GM21723 (cell line): ENCODE results near the gene TMBIM6.
A peak's percentile ranks its signal among the peaks of the same experiment; 100 is the strongest.

Source experiments
- ATAC-seq: cut with Tn5 transposase; IDR thresholded peaks from one replicate; pipeline ENCODE4 v1.9.1; 2021; ENCODE audit warnings: mild to moderate bottlenecking, moderate library complexity; ENCODE audit not compliant: unreplicated experiment

Gene TMBIM6

DNA sequence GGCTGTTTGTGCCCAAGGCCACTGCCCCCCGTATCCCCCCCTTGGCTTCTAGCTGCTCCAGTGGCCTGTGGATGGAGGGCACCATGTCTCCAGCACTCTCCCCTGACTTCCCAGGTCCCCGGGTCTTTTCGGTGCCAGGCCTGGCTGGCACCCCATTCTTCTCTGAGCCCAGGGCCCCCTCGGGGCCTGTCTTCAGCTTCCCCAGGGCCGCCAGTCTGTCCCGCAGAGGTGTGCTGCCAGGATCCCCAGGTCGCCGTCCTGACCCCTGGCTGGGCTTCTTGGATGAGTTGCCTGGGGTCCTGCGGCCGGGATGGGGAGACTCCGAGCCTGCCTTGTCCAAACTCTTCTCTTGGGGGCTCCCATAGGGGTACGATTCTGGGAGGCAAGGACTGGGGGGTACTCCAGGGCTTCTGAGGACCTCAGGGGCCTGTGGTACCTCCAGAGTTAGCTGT is 54.3 kb downstream of the TMBIM6 start:
- ATAC-seq: no peak

DNA sequence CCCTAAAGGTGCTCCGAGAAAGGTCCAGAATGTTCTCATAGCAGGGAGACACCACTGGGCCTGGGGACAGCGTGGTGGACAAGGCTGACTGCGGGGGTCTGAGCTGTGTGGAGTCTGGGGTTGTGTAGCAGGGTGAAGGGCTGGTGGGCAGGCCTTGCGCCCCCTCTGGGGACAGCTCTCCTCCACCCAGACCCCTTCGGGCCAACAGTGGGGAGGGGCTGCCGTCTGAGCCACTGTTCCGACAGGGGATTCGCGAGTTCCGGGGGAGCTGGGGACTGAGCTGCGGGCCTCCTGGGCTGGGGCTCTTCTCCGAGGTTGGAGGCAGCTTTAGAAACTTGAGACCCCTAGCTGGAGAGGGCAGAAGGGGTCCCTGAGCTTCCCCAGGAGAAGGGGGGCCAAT is 54.8 kb downstream of the TMBIM6 start:
- no peak for ATAC-seq

DNA sequence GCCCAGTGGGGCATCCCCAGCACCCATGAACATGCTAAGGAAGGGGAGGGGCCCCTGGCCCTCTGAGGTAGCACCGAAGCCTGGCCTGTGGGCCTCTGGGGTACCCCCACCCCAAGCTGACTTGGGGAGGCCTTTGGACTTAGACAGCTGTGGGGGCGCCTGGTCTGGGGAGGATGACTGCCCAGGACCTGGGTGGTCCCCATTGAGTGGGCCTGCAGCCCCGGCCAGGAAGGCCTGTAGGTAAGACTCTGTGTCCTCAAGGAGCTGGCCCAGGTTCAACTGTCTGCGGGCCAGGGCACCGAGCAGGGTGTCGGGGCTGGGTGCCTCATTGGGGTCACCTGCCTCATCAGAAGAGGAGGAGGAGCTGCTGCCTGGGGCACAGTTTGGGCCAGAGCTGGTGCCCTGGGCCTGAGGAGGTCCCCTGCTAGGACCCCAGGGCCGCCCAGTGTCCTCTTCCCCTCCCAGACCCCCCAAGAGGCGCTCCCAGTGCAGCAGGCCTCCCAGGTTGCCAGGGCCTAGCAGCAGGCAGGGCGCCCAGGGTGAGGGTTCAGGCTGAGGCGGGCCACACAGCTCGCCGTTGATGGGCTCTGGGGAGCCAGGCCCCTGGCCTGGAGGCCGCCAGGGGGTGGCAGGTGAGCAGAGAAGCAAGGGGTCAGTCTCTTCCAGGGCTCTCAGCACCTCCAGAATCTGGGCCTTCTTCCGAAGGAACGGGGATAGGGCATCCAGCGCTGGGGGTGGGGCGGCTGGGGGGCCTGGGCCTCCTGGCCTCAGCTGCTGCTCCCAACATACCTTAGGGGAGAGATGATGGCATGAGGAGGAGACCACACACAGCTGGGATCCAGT is 55.5 kb downstream of the TMBIM6 start:
- no peak for ATAC-seq

DNA sequence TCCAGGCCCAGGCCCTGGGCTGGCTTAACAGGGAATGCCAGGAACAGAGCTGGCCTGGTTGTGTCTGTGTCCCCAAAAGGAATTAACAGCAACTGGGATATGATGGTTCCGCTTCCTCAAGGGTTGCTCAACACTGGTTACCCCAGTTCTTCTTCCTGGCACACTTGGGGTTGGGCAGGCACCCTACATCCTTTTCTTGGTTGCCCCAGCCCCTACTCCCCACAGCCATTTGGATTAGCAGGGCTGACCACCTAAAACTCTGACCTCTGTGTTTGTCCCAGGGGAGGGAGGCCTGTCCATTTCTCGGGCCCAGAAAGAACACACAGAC is 56.1 kb downstream of the TMBIM6 start:
- no peak for ATAC-seq

DNA sequence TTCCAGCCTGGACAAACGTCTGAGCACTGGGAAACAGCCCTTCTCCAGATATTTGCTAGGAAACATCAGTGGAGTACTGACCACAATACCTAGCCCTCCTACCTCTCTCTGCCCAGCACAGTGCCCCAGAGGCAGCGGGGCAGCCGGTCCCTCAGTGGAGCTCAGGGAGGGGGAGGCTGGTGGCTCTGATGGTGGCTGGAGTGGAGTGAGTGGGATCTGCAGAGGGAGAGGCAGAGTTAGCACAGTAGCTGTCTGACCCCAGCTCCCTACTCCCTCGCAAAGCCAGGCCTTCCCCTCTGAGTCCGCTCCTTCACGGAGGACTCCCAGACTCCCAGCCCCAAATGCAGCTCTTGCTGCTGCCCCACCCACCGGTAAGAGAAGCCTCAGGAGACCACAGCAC is 56.9 kb downstream of the TMBIM6 start:
- ATAC-seq: no peak

DNA sequence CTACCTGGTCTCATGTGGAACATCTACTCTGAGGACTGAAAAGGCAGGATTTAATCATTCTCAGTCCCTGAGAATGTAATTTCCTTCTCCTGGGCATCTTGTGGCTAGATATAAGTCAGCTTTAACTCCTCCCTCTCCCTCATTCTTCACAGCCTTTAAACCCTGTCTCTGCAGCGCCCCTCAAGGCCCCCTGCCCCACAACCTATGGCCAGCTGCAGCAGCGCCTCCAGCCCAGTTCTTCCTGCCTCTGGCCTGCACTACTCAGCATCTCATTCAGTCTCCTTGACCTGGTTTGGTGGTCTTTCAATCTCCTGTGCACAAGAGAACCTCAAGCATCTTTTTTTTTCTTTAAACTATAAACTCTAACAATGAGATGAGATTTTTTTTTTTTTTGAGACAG is 57.6 kb downstream of the TMBIM6 start:
- ATAC-seq: no peak

DNA sequence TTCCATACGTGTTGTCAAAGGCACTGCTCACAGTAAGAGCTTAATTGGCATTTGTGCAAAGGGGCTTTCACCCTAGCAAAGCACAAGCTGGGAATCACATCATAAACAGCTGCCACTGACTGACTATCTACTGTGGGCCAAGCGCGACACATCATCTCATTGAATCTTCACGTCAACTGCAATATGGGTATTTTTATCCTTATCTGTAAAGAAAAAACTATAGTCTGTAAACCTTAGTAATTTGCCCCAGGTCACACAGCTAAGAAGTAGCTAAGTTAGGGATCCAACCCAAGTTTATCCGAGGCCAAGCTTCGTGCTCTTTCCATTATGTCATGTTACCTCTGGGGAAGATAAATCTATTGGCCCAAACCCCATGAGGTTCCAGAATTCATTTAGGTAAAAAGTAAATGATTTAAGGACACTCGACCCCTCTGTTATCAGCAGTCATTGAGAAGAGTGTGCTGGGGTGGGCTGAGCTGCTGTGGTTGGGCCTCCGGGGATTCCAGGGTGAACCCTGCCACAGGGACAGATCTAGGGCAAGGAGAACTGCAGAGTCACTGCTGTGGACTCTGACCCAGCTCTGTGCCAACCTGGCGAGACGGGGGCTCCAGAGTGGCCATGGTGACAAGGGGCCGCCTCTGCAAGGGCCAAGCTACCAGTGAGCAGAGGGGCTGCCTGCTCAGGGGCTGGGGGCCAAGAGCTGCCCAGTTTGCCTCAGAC is 59.2 kb downstream of the TMBIM6 start:
- ATAC-seq: no peak

DNA sequence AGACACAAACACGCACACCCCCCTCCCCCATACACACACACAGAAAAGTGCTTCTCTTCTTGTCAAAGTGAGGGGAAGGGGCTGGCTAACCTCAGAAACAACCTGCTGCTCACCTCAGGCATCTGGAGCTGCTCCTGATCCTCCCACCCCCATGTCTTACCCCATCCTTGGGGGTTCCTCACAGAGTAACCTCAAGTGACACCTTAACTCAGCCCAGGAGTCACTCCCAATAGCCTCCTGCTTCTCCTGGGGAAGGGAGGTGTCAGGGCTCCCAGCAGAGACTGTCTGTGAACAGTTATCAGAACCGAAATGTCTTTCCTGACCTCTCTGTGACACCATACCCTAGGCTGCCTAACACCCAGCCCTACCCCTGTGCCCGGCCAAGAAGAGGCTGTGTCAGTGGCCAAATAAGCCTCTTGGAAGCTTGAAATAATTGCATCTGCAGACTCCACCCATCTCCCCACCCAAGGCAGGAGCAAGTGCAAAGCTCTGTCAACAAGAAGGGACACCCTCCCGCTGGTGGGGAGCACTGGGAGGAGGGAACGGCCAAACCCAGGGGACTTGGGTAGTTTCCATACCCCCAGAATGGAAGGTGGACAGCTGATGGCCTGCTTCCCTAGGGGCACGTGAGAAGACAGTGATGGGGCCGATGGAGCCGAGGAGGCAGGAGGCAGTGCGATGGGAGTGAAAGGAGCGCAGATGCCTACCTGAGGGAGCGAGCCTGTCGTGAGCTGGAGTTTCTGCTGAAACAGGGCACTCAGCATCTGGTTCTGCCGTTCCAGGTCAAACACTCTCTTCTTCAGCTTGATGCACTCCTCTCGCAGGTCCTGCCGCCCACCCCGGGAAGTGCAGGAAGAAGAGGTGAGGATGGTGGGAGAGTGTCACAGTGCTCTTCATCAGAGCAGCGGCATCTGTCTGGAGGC is 60.0 kb downstream of the TMBIM6 start:
- ATAC-seq: no peak

DNA sequence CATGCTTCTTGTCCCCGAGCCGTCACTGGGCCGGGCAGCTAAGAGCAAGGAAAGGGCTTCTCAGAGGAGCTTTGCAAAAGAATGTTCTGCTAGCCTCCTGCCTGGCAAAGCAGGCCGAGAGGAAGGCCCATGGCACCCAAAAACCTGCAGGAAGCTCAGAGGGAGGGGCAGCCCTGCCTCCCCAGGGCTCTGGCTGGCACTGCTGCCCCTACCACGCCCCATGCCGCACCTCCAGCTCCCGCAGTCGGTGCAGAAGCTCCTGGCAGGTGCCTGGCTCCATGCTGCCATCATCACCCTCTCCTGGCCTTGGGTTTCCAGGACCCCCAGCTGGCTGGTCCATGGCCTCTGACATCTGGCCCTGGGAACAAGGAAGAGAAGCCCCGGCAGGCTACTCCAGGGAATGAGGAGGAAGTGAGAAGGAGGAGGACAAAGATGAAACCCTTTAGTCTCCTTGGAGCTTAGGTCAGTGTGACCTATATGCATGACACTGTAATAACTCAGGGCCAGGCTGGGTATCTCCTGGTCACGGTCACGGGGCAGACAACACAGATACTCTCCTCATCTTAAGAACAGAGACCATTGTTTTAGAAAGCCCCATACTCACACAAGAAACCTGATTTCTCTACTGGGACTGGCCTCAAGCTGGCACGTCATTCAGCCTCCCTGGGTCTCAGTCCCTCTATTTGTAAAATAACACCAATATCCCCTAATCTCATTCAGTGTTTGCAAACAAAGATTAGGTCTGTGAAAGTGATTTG is 62.5 kb downstream of the TMBIM6 start:
- ATAC-seq: no peak

DNA sequence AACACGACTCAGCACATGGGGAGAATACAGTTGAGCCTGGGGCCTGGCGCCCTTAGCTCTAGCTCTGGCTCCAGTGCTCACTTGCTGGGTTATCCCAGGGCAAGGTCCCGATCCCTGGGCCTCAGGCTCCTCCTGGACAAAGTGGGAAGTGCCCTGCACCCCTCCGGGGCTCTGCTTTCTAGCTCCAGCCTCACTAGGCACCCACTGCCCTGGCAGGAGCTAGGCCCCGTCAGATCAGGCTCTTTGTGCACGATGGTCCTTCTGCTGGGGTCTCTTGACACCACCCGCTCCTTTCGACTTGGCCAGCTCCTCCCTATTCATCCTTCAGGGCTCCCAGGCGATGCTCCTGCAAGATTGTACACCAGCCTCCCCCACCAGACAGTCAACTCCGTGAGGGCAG is 63.5 kb downstream of the TMBIM6 start:
- ATAC-seq: no peak

DNA sequence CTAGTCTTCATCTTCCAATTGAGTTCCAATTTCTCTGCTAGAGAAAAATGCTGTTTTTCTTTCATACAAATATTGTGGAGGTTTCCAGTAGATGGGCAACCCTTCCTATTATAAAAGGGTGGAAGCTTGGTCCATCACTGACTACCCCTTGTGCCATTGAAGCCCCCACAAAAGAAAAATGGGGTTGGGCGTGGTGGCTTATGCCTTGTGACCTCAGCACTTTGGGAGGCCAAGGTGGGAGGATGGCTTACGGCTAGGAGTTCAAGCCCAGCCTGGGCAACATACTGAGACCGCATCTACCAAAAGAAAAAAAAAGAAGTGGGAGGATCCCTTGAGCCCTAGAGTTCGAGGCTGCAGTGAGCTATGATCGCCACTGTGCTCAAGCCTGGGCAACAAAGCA is 64.1 kb downstream of the TMBIM6 start:
- no peak for ATAC-seq

DNA sequence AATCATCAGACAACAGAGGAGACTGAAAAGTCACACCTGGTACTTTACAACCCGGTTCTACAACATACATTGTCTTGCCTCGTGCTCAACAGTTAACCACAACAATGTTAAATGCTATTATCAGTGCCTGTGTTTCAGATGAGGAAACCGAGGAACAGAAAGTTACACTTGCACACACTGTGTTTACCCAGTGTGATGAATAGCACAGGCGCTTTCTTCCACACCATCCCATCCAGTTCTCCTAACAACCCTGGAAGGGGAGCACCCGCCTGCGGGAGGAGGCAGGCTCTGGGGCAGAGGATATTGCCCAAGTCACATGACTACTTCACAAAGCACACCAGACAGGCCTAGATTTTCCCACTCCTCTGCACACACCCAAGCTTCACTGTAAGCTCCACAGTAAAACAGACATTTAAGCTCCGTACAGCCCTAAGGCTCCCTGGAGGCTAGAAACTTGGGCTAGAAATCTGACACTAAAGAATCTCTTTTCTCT is 65.0 kb downstream of the TMBIM6 start:
- no peak for ATAC-seq

DNA sequence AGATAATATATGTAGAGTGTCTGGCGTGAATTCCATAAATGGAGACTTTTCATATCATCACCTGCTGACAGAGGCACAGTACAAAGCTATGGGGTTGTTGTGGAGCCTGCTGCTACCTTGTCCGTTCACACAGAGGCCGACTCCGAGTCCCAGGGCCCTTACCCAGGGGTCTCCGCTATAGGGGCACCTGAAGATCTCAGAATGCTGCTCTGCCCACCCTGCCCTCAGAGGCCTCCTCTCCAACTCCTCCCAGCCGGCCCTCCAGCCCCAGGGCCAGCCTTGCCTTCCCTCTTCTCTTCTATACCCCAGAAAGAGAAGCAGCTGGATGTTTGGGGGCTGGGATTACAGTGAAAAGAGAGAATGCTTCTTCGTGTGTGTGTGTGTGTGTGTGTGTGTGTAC is 65.5 kb downstream of the TMBIM6 start:
- ATAC-seq: no peak

DNA sequence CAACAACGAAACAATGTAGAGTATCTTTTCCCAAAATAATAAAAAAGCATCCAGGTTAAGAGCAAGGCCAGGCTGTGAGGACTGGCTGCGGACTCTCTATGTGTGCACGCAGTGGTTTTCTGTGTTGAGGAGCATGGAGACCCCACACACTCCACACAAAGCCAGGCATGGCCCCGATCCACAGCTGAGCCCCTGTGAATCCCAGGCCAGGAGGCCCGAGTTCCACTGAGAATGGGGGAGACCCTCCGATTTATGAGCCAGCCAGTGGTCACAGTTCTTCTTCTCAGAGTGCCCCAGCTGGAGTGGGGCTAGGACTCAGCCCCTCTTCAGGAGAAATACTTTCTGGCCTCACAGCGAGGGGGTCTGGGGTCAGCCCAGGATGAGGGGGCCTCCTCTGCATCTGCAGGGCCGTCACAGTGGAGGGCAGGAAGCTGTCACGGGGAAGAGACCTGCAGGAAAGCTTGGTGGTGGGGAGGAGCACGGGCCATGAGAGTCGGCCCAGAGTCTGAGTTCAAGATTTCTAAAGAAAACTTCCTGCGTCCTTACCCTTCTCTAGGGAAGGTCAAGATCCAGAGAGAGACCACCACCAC is 66.7 kb downstream of the TMBIM6 start:
- ATAC-seq: no peak

DNA sequence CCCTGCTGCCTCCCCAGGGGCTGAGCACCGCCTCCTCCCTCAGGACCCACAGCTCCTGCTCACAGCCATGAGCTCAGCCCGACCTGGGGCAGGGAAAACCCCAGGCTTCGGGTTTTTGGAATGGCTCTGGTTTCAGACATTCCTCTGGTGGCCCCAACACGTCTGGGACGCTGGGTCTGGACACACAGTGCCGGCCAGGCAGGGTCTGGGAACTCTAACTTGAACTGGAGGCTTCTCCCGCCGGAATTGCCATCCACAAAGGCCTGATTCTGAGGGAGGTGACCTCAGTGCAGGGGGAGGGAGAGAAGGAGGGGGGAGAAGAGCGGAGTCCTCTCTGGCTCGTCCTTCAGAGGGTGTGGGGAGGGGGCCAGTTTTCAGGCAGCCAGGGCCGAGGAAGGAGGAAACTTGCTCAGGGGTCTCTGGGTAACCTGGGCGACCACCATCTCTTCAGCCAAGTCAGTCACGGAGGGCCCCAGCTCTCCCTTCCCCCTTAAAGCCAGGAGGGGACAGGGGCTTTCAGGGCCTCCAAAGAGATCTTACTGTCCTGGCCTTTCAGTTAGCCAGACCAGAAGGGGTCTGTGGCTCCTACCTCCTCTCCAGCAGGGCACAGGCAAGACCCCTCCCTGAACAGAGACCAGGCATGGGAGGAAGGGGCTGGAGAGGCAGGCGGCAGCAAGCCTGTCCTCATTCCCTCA is 67.5 kb downstream of the TMBIM6 start:
- ATAC-seq: no peak

DNA sequence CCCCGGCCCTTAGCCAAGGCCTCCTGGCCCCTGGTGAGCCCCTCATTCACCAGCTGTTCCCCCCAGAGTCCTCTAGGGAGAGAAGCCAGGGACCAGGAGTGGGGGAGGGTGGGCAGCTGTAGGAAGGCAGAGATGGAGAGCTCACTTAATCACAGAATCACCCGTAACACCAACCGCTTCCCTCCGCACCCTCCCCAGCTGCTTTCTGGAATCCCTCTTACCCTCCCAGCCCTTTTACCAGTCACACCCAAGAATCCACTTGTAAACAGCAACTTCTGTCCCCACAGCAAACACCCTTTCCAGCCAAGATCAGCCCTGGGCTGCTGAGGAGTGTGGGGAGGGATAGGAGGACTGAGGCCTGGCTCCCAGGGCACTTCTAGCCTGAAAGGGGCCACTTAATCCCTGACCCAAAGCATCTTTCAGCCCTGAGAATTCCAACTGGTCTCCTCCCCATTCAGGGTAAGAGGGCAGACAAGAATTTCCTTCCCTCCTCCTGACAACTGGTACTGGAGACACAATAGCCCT is 68.1 kb downstream of the TMBIM6 start:
- no peak for ATAC-seq

DNA sequence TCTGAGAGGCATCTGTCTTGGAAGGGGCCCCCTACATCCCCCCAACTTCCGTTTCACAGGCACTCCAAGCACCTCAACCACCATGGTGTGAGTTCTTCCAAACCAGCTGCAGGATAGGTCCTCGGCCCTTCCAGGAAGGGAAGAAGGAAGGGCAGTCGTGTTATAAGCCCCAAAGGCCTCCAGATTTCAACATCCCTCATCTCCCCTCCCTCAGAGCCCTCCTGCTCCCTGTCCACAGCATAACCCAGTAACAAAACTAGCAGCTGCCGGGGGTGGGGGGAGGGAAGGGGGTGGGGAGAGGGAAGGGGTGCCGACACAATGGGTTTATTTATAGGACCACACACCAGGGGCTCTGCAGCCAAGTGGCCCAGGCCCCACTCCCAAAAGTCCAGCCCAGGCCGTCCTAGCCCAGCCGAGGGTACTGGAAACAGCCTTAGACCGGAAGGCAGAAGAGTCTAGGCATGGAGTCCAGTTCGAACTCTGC is 68.6 kb downstream of the TMBIM6 start:
- no peak for ATAC-seq

DNA sequence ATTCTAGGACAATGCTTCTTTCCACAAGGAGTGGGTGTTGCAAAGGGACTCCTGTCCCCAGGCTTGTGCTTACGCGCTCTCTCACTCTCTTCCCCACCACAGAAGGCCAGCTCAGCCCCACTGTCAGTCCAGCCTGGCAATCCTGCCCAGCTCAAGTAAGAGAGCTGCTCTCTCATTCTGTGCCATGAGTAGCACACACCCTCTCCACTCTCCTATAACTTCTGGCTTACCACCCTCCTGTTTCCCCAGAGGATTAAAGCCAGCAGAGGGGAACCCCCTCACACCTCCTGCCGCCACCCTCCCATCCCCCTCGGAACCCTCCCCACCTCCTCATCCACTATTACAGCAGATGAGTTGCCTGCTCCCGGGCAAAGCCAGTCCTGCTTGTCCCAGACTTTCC is 69.8 kb downstream of the TMBIM6 start:
- ATAC-seq: no peak

DNA sequence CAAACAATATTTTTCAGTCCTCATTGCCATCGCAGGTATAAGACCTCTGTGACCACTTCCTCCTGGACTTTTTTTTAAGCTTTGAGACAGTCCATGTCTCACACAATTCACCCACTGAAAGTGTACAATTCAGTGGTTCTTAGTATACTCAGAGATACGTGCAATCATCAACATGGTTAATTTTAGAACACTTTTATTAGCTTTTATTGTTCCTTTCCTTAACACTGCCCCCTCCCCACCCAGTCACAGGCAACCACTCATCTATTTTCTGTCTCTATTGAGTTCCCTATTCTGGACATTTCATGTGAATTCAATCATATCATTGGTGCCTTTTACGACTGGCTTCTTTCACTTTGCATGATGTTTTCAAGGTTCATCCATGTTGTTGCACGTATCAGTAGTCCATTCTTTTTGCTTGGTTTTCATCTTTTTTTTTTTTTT is 70.6 kb downstream of the TMBIM6 start:
- peak; percentile 55 for ATAC-seq
